Stimulated activated CD8-positive, alpha-beta memory T cell treated with anti-CD3 and anti-CD28 coated beads, Interleukin-12 subunit alpha, Interleukin-12 subunit beta, amount 100 ng/mL, for 1 hour (primary cell): Measurements from ENCODE around the gene PRICKLE4.
"Not testable (repeated sequence)": the region's sequence is repeated elsewhere in the genome, so short reads cannot be mapped to it uniquely, and the experiment has no call there.

Experiments used
- DNase-seq: peaks from one replicate; pipeline ENCODE4 v3.0.0-alpha.2; 2020; ENCODE audit warnings: low read depth

Gene PRICKLE4

DNA sequence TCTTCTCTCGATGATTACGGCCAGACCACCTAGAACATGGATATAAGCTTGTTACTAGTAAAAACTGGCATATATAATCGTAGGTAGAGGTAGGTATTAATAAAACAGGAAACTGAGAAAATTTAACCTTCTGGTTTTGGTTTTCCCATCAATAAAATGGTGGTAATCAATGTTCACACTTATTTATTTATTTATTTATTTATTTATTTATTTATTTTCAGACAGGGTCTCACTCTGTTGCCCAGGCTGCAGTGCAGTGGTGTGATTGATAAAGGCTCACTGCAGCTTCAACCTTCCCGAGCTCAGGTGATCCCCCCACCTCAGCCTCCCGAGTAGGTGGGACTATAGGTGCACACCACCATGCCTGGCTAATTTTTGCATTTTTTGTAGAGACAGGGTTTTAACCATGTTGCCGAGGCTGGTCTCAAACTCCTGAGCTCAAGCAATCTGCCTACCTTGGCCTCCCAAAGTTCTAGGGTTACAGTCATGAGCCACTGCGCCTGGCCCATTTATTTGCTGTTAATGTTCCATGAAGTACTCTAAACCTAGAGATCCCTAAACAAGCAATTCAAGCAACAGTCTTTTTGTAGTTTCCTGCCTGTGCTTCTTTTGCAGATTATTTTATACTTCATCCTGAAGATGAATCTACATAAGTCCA lies 18.4 kb downstream of the PRICKLE4 start:
- DNase-seq, result no peak

DNA sequence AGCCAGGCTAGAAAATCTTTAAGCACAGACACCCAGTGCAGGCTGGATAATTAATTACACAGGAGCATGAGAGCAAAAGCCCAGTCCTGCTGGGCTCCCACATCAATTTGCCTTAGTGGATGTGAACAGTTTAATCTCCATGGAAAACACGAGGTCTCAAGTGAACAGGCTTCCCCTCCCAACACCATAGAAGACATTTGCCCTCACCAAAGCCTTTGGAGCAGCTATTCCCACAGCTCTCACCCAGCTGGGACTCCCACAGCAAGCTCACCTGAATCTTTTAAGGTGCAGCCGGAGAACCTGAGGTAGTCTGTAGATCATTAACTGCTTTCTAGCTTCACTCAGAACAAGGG lies 19.0 kb downstream of the PRICKLE4 start:
- DNase-seq, result no peak

DNA sequence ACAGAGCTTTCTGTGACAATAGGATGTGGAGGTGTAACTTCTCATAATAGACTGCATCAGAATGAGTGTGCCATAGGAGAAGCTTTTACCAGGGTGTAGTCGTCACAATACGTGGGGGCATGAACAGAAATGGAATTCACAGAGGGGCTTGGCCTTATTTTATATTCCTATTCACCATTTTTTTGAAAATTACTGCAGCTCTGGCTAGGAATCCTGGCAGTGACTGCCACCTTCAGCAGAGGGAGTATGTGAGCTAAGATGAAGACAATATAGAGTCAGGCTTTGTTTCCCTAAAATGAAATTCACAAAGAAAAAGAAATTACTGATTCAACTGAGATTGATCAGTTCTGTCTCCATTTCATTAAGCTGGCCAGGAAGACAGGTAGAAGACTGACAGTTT lies 20.8 kb downstream of the PRICKLE4 start:
- no peak for DNase-seq

DNA sequence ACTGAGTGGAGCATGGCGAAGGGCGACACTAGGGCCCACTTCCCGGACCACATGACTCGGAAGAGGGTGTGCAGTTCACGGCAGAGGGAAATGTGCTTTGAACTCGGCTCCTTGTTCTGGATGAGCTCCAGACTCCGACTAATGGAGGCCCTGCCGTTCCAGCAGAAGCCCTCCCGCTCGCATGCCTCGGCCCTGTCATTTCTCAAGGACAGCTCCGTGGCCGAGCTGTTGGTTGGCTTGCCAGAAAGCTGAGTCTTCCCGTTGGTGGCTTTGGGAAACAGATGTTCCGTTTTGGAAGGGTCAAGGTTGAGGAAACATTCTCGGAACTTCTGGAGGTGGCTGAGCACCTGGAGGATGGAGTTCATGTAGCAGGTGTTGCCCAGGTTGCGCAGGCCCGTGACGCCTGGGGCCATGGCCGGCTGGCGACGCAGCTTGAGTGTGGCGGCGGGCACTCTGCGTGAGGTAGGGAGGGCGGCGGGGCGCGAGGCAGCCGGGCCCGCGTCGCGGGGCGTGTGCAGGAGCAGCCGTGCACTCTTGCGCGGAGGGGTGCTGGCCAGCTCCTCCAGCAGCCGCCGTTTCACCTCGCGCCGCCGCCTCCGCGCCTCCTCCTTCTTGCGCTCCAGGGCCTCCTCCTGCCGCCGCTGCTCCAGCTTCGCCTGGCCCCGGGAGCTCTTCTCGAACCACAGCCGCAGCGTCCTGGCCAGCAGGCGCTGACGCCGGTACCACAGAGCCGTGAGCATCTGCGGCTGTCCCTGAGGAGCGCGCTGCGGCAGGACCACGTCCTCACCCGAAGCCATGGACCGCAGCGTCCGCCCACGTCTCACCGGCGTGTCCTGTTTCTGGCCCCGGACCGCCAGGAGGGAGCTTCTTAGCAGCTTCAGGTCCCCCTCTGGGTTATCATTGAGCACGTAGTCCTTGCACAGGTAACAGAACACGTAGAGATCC lies 25.5 kb downstream of the PRICKLE4 start:
- DNase-seq, result no peak

DNA sequence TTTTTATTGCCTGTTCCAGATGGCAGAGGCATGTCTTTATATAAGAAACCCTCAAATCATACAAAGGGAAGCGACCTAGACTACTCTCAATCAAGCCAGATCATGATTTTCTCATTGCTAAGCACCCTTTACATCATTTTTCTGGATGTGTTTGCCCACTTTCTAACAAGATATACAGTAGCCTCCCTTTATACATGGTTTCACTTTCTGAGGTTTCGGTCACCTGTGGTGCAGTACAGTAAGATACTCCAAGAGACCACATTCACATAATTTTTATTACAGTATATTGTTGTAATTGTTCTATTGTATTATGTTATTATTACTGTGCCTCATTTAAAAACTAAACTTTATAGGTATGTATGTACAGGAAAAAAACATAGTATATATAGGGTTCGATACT lies 30.5 kb downstream of the PRICKLE4 start:
- no peak for DNase-seq

DNA sequence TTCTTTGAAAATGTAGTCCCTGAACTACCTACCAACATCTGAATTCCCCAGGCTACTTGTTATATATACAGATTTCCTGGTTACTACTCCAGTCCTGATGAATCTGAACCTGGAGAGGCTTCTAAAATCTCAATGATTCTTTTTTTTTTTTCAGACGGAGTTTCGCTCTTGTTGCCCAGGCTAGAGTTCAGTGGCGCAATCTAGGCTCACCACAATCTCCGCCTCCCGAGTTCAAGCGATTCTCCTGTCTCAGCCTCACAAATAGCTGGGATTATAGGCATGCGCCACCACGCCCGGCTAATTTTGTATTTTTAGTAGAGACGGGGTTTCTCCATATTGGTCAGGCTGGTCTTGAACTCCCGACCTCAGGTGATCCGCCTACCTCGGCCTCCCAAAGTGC lies 31.4 kb downstream of the PRICKLE4 start:
- DNase-seq, result not testable (repeated sequence)

DNA sequence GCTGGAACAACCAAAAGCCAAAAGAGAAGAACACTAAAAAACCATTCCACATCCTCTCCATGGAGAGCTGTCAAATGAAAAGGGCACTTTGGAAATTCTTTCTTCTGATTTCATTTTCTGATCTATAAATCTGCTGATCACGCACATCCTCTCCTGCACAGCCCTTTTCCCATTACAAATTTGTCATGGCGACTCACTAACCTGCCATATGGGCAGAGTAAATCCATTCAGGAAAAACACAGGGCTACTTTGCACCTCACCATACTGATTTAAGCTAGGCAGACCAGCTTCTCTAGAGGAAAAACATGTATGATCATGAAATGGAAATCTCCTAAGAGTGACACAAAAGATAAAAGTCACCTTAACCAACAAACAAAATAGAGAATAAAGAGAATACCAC lies 32.9 kb downstream of the PRICKLE4 start:
- DNase-seq, result no peak

DNA sequence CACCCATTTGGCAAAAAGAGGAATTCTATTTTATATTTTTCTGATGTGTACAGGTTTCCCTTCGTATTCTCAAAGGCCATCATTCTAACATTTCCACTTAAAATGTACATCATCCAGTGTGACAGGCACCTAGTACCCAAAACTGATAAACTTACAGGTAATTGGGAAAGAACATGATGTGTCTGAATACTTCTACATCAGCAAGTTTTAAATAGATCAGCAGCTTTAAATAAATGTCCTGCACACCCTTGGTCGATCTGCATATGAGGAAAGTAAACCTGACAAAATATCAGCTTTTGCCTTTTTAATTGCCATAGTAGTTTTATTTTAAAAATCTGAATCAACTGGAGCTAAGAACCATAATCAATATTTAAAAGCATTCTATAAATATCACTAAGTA lies 33.4 kb downstream of the PRICKLE4 start:
- DNase-seq, result no peak

DNA sequence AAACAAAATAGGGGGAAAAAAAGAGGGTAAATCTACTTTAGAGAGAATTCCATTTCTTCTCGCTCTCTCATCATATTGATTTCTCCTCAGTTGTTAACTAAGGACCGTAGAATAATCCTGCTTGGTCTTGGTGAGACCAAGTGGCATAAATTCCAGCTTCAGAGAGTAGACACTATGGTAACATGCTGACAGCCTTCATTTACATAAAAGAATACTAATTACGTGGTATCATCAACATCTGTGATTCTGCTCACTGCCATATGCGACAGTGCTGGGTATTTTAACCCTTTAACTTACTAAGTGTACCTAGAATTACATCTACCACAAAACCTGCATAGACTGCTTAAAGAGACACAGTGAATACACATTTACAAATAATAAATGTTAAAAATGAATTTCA lies 34.0 kb downstream of the PRICKLE4 start:
- DNase-seq, result no peak

DNA sequence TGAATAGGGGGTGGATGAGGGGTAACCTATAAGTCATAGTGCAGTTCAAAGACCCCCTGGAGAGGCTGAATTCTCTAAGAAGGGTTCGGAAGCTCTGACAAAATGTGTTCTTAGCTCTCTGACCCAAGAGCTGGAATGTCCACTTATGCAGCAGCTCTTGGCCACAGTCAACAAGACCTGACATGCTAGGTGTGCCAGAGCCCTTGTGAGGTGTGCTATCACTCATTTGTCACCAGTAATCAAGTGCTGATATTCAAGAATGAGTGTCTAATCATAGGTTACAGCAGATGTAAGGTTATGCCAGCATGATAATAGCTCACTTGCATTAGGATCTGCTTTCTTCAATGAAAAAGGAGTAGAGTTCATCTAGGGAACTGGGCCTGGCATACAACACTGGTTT lies 35.0 kb downstream of the PRICKLE4 start:
- DNase-seq, result no peak

DNA sequence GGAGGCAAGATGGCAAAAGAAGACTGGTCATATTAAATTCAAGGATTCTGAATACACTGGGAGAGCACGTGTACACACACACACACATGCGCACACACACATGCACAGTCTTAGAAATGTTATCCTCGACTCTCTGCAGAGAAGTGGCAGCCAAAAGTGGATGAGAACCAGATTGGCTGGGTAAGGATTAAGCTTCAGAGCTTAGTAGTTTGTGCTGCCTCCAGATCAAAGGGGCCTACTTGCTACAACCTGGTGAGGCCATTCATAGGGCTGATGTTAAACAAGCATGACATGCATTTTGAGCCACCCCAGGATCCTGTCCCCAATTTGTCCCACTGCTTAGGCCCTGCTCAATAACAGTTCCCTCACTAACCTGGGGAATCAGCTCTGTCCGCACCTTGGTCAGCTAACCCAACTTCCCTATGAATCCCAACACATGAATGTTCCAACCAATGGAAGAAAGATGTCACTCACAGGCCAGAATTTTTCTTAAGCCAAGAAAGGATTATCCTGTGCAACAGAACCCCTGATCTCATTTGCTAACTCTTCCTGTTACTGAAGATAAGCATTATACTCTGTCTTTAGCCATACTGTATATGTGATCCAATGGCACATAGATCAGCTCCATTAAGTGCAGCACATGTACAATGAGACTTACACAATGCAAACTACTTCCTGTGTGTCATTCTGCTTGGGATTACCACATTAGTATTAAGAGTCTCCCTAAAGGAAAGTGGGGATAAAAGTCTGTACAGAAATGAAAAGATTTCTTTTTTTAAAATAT lies 37.9 kb downstream of the PRICKLE4 start:
- DNase-seq, result no peak

DNA sequence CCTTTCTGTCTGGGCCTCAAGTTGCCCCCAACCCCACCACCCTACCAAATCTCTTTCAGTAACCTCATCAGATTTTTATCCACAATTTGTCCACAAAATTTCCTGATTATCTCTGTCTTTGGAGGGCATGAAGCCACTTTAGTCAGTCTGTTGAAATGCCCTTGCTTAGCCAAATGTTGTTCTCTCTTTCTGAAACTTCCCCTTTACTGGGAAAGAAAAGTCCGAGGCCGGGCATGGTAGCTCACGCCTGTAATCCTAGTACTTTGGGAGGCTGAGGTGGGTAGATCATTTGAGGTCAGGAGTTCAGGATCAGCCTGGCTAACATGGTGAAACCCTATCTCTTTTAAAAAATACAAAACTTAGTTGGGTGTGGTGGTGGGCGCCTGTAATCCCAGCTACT lies 40.7 kb downstream of the PRICKLE4 start:
- no peak for DNase-seq

DNA sequence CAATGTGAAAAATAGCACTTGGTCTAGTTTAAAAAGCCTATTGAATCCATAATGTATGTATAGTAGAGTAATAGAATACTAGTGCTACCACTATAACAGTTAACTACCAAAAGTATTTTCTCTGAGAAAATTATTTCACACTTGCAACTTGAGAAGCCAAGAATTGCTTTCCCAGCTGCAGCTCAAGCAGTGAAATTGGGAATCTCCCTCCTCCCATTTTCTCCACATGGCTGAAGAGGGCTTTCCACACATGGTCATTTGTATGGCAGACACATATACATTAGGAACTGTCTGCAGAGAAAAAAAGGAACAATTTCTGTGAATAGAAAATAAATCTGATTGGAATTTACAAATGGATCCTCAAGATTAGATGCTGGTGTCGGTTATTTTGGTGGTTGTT lies 41.4 kb downstream of the PRICKLE4 start:
- DNase-seq, result no peak

DNA sequence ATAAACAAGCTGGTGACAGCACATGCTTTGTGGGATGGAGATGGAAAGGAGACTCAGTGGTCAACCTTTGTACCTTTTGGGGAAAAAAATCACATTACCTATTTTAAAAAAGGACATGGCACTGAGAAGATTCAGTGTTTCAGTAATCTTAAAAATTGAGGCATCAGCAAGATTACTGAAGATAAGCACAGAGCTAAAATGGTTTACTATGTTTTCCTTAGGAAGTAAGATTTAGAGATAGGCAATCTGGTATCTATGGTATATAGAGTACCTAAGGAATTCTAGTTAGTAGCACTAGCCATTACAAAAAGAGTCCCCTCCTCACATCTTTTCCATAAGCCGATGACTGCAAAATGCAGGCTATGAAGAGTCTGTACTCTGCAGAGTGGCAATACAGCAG lies 42.6 kb downstream of the PRICKLE4 start:
- DNase-seq, result no peak

DNA sequence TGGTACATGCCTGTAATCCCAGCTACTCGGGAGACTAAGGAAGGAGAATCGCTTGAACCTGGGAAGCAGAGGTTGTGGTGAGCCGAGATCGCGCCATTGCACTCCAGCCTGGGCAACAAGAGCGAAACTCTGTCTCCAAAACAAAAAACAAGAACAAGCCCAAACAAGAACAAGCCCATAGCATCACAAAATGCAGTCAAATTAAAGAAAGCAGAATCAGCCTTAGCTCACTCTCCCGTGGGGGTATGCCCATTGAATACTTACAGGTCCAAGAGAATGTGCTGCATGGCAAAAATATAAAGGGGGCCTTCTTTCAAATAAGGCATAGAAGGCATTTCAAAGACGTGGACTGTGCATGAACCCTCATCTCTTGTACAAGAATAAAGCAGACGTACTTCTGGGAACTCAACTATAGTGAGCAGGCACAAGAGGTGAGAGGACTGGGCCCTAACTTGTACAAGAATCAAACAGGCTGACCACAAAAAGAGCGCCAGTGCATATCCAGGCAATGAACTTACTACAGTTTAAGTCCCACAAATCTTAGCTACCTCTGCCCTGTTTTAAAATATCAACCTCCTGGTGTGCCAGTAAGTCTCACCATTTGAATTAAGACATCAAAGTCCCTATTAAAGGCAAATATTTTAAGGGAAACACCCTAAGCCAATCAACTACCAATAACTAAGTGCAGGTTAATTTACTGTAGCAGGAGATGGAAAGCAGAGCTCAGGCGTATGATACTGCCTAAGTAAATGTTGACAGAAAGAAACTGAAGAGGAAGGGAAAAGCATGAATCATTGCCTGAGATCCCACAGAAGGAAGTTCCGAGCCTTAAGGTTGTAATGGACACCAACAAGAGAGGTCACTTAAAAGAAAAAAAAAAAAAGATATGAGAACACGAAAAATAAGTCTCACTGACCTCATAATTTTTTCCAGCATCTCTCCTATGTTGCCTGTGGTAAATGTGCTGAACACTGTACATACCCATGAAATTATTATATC lies 44.3 kb downstream of the PRICKLE4 start:
- no peak for DNase-seq

DNA sequence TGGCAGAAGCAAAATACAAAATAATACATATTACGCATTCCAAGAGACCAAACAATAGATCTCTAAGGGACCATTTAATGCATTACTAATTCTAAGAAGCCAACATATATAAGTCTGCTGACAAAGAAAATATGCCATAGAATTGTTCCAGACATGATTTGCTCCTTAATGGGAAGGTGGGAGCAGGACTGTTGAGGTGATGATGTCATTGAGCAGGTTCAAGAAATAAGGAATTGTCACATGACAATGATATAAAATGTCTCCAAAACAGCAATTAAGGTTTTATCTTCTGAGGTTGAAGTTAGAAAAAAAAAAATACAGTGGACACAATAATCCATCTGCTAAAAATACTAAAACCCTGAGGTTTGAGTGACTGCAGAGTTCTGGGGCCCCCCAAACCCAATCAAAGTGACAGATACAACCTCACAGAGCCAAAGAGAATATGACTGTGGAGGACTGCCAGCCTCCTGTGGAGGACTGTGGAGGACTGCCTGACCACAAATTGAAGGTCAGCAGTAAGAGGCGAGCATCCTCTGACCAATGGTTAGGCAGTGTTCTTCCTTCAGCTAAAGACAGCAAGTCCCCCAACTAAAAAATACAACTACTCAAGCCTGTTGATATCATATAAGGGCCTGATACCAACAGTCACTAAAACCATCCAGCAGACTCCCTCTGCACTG lies 45.9 kb downstream of the PRICKLE4 start:
- DNase-seq, result no peak

DNA sequence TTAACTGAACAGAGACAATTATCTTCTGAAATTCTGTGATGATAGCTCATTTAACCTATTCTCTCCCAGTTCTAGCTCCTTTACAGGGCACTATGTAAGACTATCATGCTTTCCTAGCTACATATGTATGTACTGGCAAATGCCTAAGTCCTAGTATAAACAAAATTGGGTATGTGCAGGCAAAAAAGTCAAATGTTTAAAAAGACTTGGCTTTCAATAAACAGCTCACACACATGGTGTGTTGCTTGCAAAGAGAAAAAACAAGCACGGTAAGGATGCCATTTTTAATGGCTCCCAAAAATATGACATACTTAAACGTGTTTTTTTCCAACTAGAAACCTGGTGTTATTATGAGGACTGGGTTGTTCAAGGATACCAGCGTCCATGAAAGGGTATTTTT lies 51.7 kb downstream of the PRICKLE4 start:
- no peak for DNase-seq

DNA sequence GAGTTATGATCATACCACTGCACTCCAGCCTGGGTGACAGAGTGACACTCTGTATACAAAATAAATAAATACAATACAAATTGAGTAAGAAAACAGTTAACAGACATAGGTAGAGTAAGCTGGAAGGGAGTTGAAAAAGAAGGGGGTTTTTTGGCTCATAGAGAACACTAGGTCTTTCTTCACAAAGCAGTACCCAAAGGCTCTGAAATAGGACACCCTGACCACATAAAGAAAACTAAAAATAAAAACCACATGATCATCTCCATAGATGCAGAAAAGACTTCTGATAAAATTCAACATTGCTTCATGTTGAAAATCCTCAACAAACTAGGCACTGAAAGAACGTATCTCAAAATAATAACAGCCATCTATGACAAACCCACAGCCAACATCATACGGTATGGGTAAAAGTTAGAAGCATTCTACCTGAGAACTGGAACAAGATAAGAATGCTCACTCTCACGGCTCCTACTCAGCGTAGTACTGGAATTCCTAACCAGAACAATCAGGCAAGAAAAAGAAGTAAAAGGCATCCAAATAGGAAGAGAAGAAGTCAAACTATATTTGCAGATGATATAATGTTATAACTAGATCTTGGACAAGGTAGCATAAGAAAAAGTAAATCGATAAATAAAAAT lies 55.6 kb downstream of the PRICKLE4 start:
- DNase-seq, result no peak

DNA sequence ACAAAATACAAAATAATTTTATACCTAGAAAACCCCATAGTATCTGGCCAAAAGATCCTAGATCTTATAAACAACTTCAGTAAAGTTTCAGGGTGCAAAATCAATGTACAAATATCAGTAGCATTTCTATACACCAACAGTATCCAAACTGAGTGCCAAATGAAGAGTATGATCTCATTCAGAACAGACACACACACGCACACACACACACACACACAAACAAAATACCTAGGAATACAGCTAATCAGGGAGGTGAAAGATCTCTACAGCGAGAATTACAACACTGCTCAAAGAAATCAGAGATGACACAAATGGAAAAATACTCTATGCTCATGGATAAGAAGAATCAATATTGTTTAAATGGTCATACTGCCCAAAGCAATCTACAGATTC lies 56.1 kb downstream of the PRICKLE4 start:
- no peak for DNase-seq
